H9 (cell line): ENCODE measurements around the gene PTGFR. TPM values are rescaled to one million over a fixed set of nuclear protein-coding genes. Genes with fewer than 3 reads are reported as not detected.

ENCODE experiments used
- DNase-seq: peaks from one replicate; pipeline ENCODE4 v3.0.0-alpha.2; 2017
- H2AFZ ChIP-seq: one replicate; pipeline ENCODE4 v1.6.1; 2013; ENCODE audit warnings: mild to moderate bottlenecking, low read length, control low read depth, moderate library complexity
- H2AK5ac ChIP-seq: 2 replicates; pipeline ENCODE4 v1.6.1; 2013; ENCODE audit warnings: low read length, control low read depth, mixed read lengths; ENCODE audit not compliant: insufficient read length
- H2BK120ac ChIP-seq: one replicate; pipeline ENCODE4 v1.6.1; 2013; ENCODE audit warnings: low read depth, mild to moderate bottlenecking, low read length, control low read depth, inconsistent platforms; ENCODE audit not compliant: poor library complexity, severe bottlenecking
- H2BK12ac ChIP-seq: 2 replicates; pipeline ENCODE4 v1.6.1; 2013; ENCODE audit warnings: low read length, control low read depth, mixed read lengths, low read depth; ENCODE audit not compliant: insufficient read length
- H2BK15ac ChIP-seq: 2 replicates; pipeline ENCODE4 v1.6.1; 2013; ENCODE audit warnings: low read depth, low read length, control low read depth
- H2BK20ac ChIP-seq: one replicate; pipeline ENCODE4 v1.6.1; 2013; ENCODE audit warnings: low read depth, mild to moderate bottlenecking, low read length, control low read depth, inconsistent platforms; ENCODE audit not compliant: poor library complexity, severe bottlenecking
- H2BK5ac ChIP-seq: 2 replicates; pipeline ENCODE4 v1.6.1; 2013; ENCODE audit warnings: low read length, control low read depth, mixed read lengths; ENCODE audit not compliant: insufficient read length
- H3K14ac ChIP-seq: 2 replicates; pipeline ENCODE4 v1.6.1; 2013; ENCODE audit warnings: low read length, control low read depth; ENCODE audit not compliant: insufficient read depth
- H3K18ac ChIP-seq: 2 replicates; pipeline ENCODE4 v1.6.1; 2013; ENCODE audit warnings: low read depth, mild to moderate bottlenecking, mixed read lengths, low read length, control low read depth; ENCODE audit not compliant: insufficient read length
- H3K23ac ChIP-seq: 2 replicates; pipeline ENCODE4 v1.6.1; 2013; ENCODE audit warnings: low read length, control low read depth, mixed read lengths, low read depth; ENCODE audit not compliant: insufficient read length
- H3K23me2 ChIP-seq: 2 replicates; pipeline ENCODE4 v1.6.1; 2013; ENCODE audit warnings: low read depth, mild to moderate bottlenecking, mixed read lengths, low read length, control low read depth; ENCODE audit not compliant: insufficient read length, poor library complexity, severe bottlenecking
- H3K27ac ChIP-seq: 2 replicates; pipeline ENCODE4 v1.5.1; 2013; ENCODE audit warnings: low read length, control low read depth, mixed read lengths, low read depth; ENCODE audit not compliant: insufficient read length
- H3K27me3 ChIP-seq: 2 replicates; pipeline ENCODE4 v1.6.1; 2013; ENCODE audit warnings: low read length, control low read depth, inconsistent platforms; ENCODE audit not compliant: insufficient read depth
- H3K4ac ChIP-seq: 2 replicates; pipeline ENCODE4 v1.6.1; 2013; ENCODE audit warnings: low read depth, mild to moderate bottlenecking, control low read depth, inconsistent platforms, low read length, moderate library complexity
- H3K4me1 ChIP-seq: 2 replicates; pipeline ENCODE4 v1.6.1; 2013; ENCODE audit warnings: low read length, control low read depth, inconsistent platforms; ENCODE audit not compliant: insufficient read depth
- H3K4me2 ChIP-seq: 2 replicates; pipeline ENCODE4 v1.6.1; 2013; ENCODE audit warnings: low read length, control low read depth, mixed read lengths; ENCODE audit not compliant: insufficient read length, insufficient read depth
- H3K56ac ChIP-seq: 2 replicates; pipeline ENCODE4 v1.6.1; 2013; ENCODE audit warnings: low read depth, mild to moderate bottlenecking, mixed read lengths, low read length, control low read depth; ENCODE audit not compliant: insufficient read length
- H3K79me1 ChIP-seq: 2 replicates; pipeline ENCODE4 v1.6.1; 2013; ENCODE audit warnings: low read depth, mild to moderate bottlenecking, moderate library complexity, low read length, control low read depth, inconsistent platforms; ENCODE audit not compliant: insufficient read depth, poor library complexity, severe bottlenecking
- H3K79me2 ChIP-seq: 2 replicates; pipeline ENCODE4 v1.6.1; 2013; ENCODE audit warnings: low read length, control low read depth, inconsistent platforms; ENCODE audit not compliant: insufficient read depth
- H3K9ac ChIP-seq: 2 replicates; pipeline ENCODE4 v1.6.1; 2013; ENCODE audit warnings: low read length, control low read depth, mixed read lengths; ENCODE audit not compliant: insufficient read length; ENCODE audit errors: extremely low read depth
- H3K9me3 ChIP-seq: one replicate; pipeline ENCODE4 v1.6.1; 2013; ENCODE audit warnings: low read depth, low read length, inconsistent platforms; ENCODE audit not compliant: control insufficient read depth
- H3T11ph ChIP-seq: one replicate; pipeline ENCODE4 v1.6.1; 2013; ENCODE audit warnings: mild to moderate bottlenecking, low read length, control low read depth, inconsistent platforms
- H4K20me1 ChIP-seq: one replicate; pipeline ENCODE4 v1.6.1; 2013; ENCODE audit not compliant: control insufficient read depth, insufficient read length, insufficient read depth
- H4K5ac ChIP-seq: 2 replicates; pipeline ENCODE4 v1.6.1; 2013; ENCODE audit warnings: low read depth, mild to moderate bottlenecking, mixed read lengths, low read length, control low read depth; ENCODE audit not compliant: insufficient read length
- H4K8ac ChIP-seq: replicated peaks from 2 replicates; pipeline ENCODE4 v1.6.1; 2013; ENCODE audit warnings: low read length, control low read depth, mixed read lengths, low read depth; ENCODE audit not compliant: insufficient read length
- H4K91ac ChIP-seq: 2 replicates; pipeline ENCODE4 v1.6.1; 2013; ENCODE audit warnings: low read depth, mild to moderate bottlenecking, moderate library complexity, mixed read lengths, low read length, control low read depth; ENCODE audit not compliant: insufficient read length
- H3K27ac Mint-ChIP-seq, 3 experiments: 2 replicates in 2 of 3; 3 replicates in 1 of 3; pipeline ENCODE4 v1.8.0; 2020 to 2021; ENCODE audit warnings: mixed read lengths in 3 of 3, mild to moderate bottlenecking in 1 of 3, moderate library complexity in 1 of 3
- H3K27me3 Mint-ChIP-seq: 2 replicates; pipeline ENCODE4 v1.8.0; 2021; ENCODE audit warnings: low read depth, mild to moderate bottlenecking, moderate library complexity, mixed read lengths
- H3K36me3 Mint-ChIP-seq, 3 experiments: 2 replicates in 2 of 3; 3 replicates in 1 of 3; pipeline ENCODE4 v1.8.0; 2020 to 2021; ENCODE audit warnings: low read depth in 3 of 3, mixed read lengths in 3 of 3; ENCODE audit not compliant: insufficient read depth in 1 of 3
- H3K4me1 Mint-ChIP-seq, 2 experiments: 2 replicates each; pipeline ENCODE4 v1.8.0; 2020; ENCODE audit warnings: mixed read lengths in 2 of 2
- H3K4me3 Mint-ChIP-seq, 2 experiments: 2 replicates in 1 of 2; 3 replicates in 1 of 2; pipeline ENCODE4 v1.8.0; 2020 to 2021; ENCODE audit warnings: mild to moderate bottlenecking in 2 of 2, mixed read lengths in 2 of 2, moderate library complexity in 1 of 2
- H3K9me3 Mint-ChIP-seq, 2 experiments: 2 replicates in 1 of 2; 3 replicates in 1 of 2; pipeline ENCODE4 v1.8.0; 2020; ENCODE audit warnings: mild to moderate bottlenecking in 2 of 2, mixed read lengths in 2 of 2, moderate library complexity in 1 of 2
- WGBS: extraction: QIAGEN DNeasy Blood & Tissue Kit; methylation state at CpG from one replicate; pipeline ENCODE4 v1.1.7; 2013; ENCODE audit warnings: missing lambda C conversion rate, low lambda C conversion rate, mixed read lengths; ENCODE audit not compliant: insufficient read length; ENCODE audit errors: extremely low coverage; 5-methylcytosine and 5-hydroxymethylcytosine counted together
- total RNA-seq: library from RNA; stranded (reverse); gene quantifications from 2 replicates; pipeline ENCODE4 v1.2.1, GENCODE V29; 2021
- TF ChIP-seq, protein P1 (sequence below): fragments of 200-600 bp; sonication (generic); conservative IDR thresholded peaks from 3 replicates; pipeline ENCODE4 v1.8.0; 2021; ENCODE audit warnings: antibody characterized with exemption, mild to moderate bottlenecking

The PTGFR gene
- total RNA-seq, 1 experiment from 2014 or later, result not detected

DNA sequence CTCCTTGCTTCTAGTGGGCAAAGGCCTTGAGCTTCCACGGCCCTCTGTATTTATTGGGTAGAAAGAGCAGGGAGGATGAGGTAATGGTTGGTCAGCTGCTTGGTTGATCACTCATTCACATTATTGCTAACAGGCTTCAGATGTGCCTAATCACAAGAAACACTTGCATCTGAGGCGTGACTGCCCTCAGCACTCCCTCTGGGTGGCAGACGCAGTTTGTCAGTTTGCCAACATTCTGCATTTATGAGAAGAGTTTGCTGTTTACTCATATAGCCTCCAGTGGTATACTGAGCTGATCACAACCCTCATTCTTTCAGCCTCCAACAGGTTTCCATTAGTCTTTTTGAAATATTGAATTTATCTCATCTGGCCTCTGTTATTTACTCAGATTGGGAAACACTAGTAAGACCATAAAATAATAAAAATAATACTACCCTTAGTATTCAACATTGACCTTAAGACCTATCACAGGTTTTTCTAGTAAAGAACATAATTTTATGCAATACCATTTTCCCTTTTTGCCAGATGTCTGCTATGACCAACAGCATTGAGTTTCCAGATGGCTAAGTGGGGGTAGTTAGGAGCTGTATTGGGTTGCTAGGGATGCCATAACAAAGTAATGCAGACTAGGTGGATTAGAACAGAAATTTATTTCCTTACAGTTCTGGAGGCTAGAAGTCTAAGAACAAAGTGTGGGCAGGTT lies 53.3 kb downstream of the PTGFR start:
- no peaks in the 10 kb centered on the region for H3K4me1 Mint-ChIP-seq
- no peak overlapping the region for H4K5ac ChIP-seq
- no peak overlapping the region for H3K9ac ChIP-seq
- H3K79me2 ChIP-seq, result no peaks in the 10 kb centered on the region
- no peak overlapping the region for H2BK120ac ChIP-seq
- H3K27ac ChIP-seq, result no peak overlapping the region
- H3T11ph ChIP-seq, result no peak overlapping the region
- H3K27me3 ChIP-seq, result no peaks in the 10 kb centered on the region
- no peak overlapping the region for H3K14ac ChIP-seq
- H3K56ac ChIP-seq, result no peak overlapping the region
- no peak overlapping the region for H4K91ac ChIP-seq
- peaks cover 10 to 23% of the 10 kb centered on the region in 2 experiments; a peak in 4 of 5 replicates for H3K9me3 Mint-ChIP-seq
- no peak overlapping the region for H4K8ac ChIP-seq
- no peak overlapping the region for H2AK5ac ChIP-seq
- H3K23ac ChIP-seq, result no peak overlapping the region
- H3K79me1 ChIP-seq, result no peaks in the 10 kb centered on the region
- H2BK12ac ChIP-seq, result no peak overlapping the region
- H3K27ac Mint-ChIP-seq, result no peak overlapping the region
- TF ChIP-seq, protein P1, sequence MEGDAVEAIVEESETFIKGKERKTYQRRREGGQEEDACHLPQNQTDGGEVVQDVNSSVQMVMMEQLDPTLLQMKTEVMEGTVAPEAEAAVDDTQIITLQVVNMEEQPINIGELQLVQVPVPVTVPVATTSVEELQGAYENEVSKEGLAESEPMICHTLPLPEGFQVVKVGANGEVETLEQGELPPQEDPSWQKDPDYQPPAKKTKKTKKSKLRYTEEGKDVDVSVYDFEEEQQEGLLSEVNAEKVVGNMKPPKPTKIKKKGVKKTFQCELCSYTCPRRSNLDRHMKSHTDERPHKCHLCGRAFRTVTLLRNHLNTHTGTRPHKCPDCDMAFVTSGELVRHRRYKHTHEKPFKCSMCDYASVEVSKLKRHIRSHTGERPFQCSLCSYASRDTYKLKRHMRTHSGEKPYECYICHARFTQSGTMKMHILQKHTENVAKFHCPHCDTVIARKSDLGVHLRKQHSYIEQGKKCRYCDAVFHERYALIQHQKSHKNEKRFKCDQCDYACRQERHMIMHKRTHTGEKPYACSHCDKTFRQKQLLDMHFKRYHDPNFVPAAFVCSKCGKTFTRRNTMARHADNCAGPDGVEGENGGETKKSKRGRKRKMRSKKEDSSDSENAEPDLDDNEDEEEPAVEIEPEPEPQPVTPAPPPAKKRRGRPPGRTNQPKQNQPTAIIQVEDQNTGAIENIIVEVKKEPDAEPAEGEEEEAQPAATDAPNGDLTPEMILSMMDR, result no peak
- no peaks in the 10 kb centered on the region for H3K4me1 ChIP-seq
- no peaks in the 10 kb centered on the region for H3K9me3 ChIP-seq
- WGBS, result no CpG with 5 or more reads among the region's 3 CpGs
- no peak for DNase-seq
- no peaks in the 10 kb centered on the region for H3K27me3 Mint-ChIP-seq
- H3K18ac ChIP-seq, result no peak overlapping the region
- no peak overlapping the region for H3K4me3 Mint-ChIP-seq
- H3K4me2 ChIP-seq, result no peak overlapping the region
- no peaks in the 10 kb centered on the region for H3K23me2 ChIP-seq
- H2BK20ac ChIP-seq, result no peak overlapping the region
- H2AFZ ChIP-seq, result no peak overlapping the region
- peaks cover 2 to 5% (median 2%) of the 10 kb centered on the region in 3 experiments; a peak in 6 of 7 replicates for H3K36me3 Mint-ChIP-seq
- no peak overlapping the region for H2BK5ac ChIP-seq
- H3K4ac ChIP-seq, result no peak overlapping the region
- H4K20me1 ChIP-seq, result no peaks in the 10 kb centered on the region
- H2BK15ac ChIP-seq, result no peak overlapping the region
